Stimulated activated CD8-positive, alpha-beta memory T cell treated with anti-CD3 and anti-CD28 coated beads, Interleukin-12 subunit alpha, Interleukin-12 subunit beta, amount 100 ng/mL, for 24 hours (primary cell): ENCODE data around the gene SMIM21.

Experiments used
- DNase-seq: peaks from one replicate; pipeline ENCODE4 v3.0.0-alpha.2; 2020; ENCODE audit errors: extremely low read depth

SMIM21 gene

GRCh38 chr18:75422341-75422910 lies 5.1 kb downstream of the SMIM21 start:
- DNase-seq = no peak

GRCh38 chr18:75421656-75422055 lies 5.8 kb downstream of the SMIM21 start:
- no peak for DNase-seq

GRCh38 chr18:75418293-75419005 lies 9.1 kb downstream of the SMIM21 start:
- DNase-seq = no peak

- no peak for DNase-seq
Measured at GRCh38 chr18:75410611-75411010, 16.9 kb downstream of the SMIM21 start.

GRCh38 chr18:75409806-75410205 lies 17.7 kb downstream of the SMIM21 start:
- DNase-seq = no peak

GRCh38 chr18:75408554-75409506 lies 18.7 kb downstream of the SMIM21 start:
- DNase-seq = peak; percentile 10

- no peak for DNase-seq
Measured at GRCh38 chr18:75407468-75408437, 19.8 kb downstream of the SMIM21 start.

GRCh38 chr18:75406491-75407445 lies 20.7 kb downstream of the SMIM21 start:
- no peak for DNase-seq

GRCh38 chr18:75405351-75405750 lies 22.2 kb downstream of the SMIM21 start:
- no peak for DNase-seq

GRCh38 chr18:75400366-75400765 lies 27.1 kb downstream of the SMIM21 start:
- no peak for DNase-seq

- no peak for DNase-seq
Measured at GRCh38 chr18:75395137-75395536, 32.4 kb downstream of the SMIM21 start.

- DNase-seq = no peak
Measured at GRCh38 chr18:75393721-75394120, 33.8 kb downstream of the SMIM21 start.

- DNase-seq = no peak
Measured at GRCh38 chr18:75392226-75392578, 35.3 kb downstream of the SMIM21 start.

- DNase-seq = no peak
Measured at GRCh38 chr18:75391279-75392225, 36.0 kb downstream of the SMIM21 start.

- no peak for DNase-seq
Measured at GRCh38 chr18:75390854-75391253, 36.6 kb downstream of the SMIM21 start.

GRCh38 chr18:75384144-75384543 lies 43.4 kb downstream of the SMIM21 start:
- DNase-seq = no peak

GRCh38 chr18:75378376-75379315 lies 48.9 kb downstream of the SMIM21 start:
- DNase-seq = no peak

- DNase-seq = no peak
Measured at GRCh38 chr18:75377926-75378325, 49.6 kb downstream of the SMIM21 start.
